ENCODE results near the gene PPAT.

PPAT gene

GRCh38 chr4:56433280-56433679, 2.1 kb downstream of the PPAT start:
- no peak for DNase-seq

GRCh38 chr4:56430203-56430602, 5.2 kb downstream of the PPAT start:
- DNase-seq, result no peak

- no peak for DNase-seq
These were observed 8.2 kb downstream of the PPAT start for GRCh38 chr4:56427179-56427578.

DNA sequence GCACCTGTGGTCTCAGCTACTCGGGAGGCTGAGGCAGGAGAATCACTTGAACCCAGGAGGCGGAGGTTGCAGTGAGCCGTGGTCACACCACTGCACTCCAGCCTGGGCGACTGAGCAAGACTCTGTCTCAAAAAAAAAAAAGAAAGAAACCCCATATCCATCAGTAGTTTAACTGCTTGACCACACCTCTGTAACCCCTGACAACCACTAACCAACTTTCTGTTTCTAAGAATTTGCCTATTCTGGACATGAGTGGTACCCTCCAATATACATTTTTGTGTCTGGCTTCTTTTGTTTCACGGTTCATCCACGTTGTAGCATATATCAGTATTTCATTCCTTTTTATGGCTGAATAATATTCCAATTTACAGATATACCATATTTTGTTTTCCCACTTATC, 9.1 kb downstream of the PPAT start:
- no peak for DNase-seq

DNA sequence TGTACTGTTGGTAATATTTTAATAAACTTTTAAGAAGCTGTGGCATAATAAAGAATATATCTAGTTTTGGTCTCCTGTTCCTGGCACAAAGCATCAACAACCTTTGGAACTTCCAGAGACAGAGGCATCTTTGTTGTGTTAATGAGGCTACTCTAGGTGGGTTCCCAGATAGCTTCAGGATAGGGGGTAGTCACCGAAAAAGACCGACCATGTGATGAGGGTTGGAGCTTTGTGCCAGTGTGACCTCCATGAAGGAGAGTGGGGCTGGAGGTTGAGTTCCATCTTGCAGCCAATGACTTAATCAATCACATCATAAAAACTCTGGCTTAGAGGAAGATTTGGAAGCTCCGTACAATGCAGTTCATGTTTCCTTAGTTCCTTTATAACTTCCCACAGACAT, 9.9 kb downstream of the PPAT start:
- DNase-seq, result no peak

- peak; percentile 38 for DNase-seq
These were observed 10.5 kb downstream of the PPAT start for GRCh38 chr4:56424697-56425514.

- no peak for DNase-seq
These were observed 11.2 kb downstream of the PPAT start for GRCh38 chr4:56424176-56424575.

GRCh38 chr4:56417396-56417795, 18.0 kb downstream of the PPAT start:
- no peak for DNase-seq

DNA sequence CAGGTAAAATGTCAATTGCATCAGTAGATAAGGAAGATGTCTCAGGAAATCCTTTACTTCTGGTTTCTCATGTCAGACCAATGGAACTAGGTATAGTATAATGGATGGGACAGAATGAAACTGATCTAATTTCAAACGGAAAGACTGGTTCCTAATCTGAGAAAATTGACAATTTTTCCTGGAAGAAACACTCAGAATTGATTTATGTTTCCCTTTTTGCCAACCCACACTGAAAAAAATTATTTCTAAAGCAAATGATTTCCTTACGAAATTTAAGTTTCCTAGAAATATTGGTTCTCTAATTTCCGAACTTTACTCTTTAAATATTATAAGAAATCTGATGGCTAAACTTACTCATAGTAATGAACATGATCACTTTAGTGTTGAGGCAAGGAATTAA, 19.1 kb downstream of the PPAT start:
- no peak for DNase-seq

DNA sequence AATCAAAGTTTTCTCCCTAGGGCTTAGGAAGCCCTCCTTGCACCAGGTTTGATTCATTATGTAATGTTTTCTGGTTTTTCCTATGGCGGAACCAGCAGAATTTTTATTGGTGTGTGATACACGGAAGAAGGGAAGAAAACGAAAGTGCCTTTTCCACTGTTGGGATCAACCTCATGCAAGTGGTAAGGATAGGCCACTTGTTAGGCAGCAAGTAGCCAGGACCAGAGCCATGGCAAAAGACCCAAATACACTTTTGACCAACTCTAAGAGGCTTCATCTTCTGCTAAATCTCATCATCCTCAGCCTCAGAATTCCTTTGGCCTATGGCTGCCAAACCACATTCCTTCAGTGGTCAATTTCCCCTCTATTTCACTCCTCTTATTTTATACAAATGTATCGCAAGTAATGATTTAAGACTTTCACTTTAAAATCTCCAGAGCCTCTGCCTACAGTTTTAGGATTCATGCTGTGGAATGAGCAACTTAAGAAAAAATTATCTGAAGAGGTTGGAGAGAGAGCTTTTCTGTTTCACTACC, 21.2 kb downstream of the PPAT start:
- DNase-seq, result no peak

DNA sequence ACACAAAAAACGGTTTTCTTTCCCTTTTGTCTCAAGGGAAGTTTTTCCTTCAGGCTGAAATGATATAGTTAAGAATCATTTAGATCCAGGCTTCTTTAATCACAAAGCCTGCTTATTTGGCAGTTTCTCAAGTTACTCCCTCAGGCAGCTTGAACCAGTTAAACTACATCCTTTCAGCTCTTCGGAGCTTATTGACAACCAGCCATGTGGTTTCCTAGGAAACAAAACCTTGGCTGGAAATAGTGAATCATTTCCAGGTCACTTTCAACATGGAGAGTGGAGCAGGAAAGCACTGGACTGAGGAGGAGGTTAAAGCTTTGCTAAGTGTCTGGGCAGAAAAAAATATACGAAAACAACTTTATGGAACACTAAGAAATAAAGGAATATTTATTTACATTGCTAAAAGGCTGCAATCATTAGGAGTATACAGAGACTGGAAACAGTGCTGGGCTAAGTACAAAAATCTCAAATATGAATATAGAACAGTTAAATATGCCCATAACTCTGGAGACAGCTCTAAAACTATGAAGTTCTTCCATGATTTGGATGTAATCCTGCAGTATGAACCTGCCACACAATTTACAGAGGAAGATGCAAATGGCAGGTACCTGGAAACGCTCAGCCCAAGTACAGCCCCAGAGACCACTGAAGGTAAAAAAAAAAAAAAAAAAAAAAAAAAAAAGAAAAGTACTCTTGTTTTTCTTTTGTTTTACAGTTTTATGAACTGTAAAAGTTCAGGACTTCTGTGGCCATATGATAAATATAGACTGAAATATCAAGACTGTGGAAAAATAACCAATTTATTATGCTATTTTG, 25.0 kb downstream of the PPAT start:
- no peak for DNase-seq

DNA sequence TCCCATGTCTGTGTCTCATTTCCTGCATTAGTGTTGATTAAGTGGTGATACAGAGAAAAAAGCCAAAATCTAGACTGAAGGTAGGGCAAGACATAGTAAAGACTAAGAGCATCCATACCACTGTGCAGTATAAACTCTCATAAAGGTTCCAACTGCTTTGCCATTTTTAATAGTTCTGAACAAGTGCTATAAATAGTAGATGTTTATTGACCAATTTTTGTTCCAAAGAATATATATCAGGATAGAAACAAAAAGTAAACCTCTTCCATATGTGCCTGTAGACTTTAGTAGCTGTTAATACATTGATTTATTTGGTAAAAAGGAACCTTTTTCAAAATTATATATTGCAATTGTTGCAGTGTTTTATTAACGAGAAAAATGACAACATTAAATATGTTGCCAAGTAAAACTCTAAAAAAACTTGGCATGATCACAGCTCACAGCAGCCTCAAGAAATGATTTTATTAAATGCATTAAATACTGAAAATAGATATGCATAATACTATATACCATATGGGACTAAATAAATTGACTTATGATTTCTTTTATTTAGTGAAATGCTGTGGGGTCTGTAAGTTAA, 25.8 kb downstream of the PPAT start:
- no peak for DNase-seq

DNA sequence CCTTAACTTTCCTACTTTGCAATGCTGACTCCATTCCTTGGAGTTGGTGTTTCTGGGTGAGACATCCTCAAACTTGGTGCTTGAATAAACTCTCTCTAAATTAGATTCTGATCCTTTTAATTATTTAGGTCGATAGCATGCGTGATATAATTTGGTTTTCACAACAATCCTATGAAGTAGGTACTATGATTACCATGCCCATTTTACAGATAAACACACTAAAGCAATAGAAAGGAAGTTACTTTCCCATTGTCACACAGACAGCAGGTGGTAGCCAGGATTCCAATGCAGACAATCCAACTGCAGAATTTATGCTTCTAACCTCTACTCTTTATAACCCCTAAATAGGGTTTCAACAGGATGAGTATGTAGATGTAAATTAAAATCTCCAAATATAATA, 26.4 kb downstream of the PPAT start:
- DNase-seq, result no peak

- DNase-seq, result no peak
These were observed 29.3 kb downstream of the PPAT start for GRCh38 chr4:56406151-56406550.

- DNase-seq, result no peak
These were observed 30.4 kb downstream of the PPAT start for GRCh38 chr4:56405016-56405415.

DNA sequence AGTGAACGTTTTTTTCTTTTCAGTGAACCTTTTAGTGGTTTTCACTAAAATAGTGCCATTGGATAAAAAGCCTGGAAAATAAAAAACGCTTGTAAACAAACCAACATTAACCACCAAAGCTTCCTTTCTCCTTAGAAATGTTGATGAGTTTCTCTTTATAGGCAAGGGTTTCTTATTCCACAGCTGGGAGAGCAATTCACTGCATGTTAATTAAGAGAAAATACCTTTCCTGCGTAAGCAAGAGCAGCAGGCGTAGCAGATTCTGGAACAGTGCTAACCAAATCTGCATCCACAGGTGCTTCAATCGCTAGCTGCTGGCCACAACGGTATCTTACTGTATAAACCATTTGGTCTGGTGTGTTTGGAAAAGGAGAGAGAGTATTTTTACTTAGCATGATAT, 34.9 kb downstream of the PPAT start:
- DNase-seq, result no peak

DNA sequence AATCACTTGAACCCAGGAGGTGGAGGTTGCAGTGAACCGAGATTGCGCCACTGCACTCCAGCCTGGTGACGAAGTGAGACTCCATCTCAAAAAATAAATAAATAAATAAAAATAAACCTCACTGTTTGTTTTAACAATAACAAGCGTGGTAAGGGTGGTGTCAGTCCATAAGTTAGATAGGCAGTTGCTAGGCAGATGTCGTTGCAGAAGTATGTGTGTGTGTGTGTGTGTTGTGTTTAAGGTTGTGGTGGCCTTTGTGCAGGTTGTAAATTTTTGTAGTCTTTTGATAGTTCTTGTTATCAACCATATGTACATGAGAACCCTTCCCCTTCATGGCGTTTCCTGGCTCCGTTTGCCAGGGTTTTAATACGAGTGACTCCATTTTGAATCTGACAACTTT, 44.1 kb downstream of the PPAT start:
- DNase-seq, result no peak

DNA sequence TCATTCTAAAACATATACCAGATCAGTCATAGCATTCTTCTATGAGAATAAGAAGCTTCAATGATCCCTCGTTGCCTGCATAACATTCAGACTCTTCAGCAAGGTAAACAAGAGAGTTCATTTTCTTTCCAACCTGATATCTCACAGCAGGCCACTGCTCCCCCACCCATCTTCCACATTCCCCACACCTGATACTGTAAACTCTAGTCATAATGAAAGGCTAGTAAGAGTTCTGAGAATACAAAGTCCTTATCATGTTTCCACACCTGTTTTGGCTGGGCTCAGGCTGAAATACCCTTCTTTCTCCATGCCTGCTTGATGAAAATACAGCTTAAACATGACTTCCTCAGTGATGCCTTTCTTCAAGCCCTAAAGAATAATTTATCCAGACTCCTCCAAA, 45.9 kb downstream of the PPAT start:
- no peak for DNase-seq

- DNase-seq, result no peak
These were observed 47.1 kb downstream of the PPAT start for GRCh38 chr4:56388306-56388705.

GRCh38 chr4:56387023-56388001, 48.1 kb downstream of the PPAT start, which contains the start of gene AASDH:
AASDH (minus strand) TSS chr4:56387491; CDS start chr4:56384299, 3,192 bp downstream.
- DNase-seq, result peak; percentile 94

GRCh38 chr4:56386091-56386490, 49.3 kb downstream of the PPAT start:
- DNase-seq, result no peak

DNA sequence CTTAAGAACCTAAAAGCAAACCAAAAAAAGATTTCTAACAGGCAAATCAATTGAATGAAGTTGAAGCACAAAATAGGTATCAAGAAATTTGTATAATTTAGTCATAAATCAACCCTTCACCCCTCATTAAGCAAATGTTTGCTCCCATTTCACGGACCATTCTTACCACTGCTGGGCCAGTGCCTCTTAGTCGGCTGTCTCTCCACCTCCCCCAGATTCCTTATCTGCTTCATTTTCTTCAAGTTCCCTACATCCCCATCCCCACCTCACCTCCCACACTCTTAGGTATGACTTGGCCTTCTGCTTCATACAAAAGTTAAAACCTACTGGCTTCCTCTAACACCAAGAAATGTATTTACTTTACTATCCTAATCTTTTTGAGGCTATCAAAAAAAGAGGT, 60.0 kb downstream of the PPAT start:
- no peak for DNase-seq
